Measurements from ENCODE around the gene ARHGEF5. TPM values are rescaled to one million over a fixed set of nuclear protein-coding genes. Genes with fewer than 3 reads are reported as not detected.
A peak's percentile ranks its signal among the peaks of the same experiment; 100 is the strongest.

Gene ARHGEF5
- total RNA-seq, 1 experiment from 2014 or later = 48.2 TPM

GRCh38 chr7:144403649-144404061 lies 48.5 kb downstream of the ARHGEF5 start, which contains the start of gene NOBOX:
Gene NOBOX, minus strand, starts transcription at chr7:144403693.
- no TSS peak for BruUV-seq (replicated peaks)
- ChIA-PET CTCF (interaction anchor here (2.4 to 4.0 kb wide), 2 partner anchors 11 to 34 kb away, joined by 17 to 30 read pairs; no protein-coding TSS in a partner anchor), POLR2A (no interaction called here)
- no peak for DNase-seq (ENCODE audit: unreplicated experiment)
- Mint-ChIP-seq H3K36me3 (ENCODE audit: insufficient read depth, unreplicated experiment) (no peaks in the 10 kb centered on the region), H3K27ac (ENCODE audit: low read depth, unreplicated experiment) (no peak within 1 kb of the TSS), H3K4me1 (ENCODE audit: insufficient read depth, unreplicated experiment) (peaks cover 21% of the 10 kb centered on the region), H3K27me3 (ENCODE audit: insufficient read depth, unreplicated experiment) (no peaks in the 10 kb centered on the region), H3K9me3 (ENCODE audit: unreplicated experiment) (no peaks in the 10 kb centered on the region), H3K4me3 (ENCODE audit: unreplicated experiment) (no peak within 1 kb of the TSS)
- intact Hi-C loops (cut with micrococcal nuclease) = no loop called here
- TF ChIP-seq CTCF (IDR thresholded peaks at IDR 0.05; ENCODE audit: unreplicated experiment) = no peak

- Mint-ChIP-seq H3K27ac (ENCODE audit: low read depth, unreplicated experiment) (no peak overlapping the region), H3K27me3 (ENCODE audit: insufficient read depth, unreplicated experiment) (no peaks in the 10 kb centered on the region), H3K36me3 (ENCODE audit: insufficient read depth, unreplicated experiment) (no peaks in the 10 kb centered on the region), H3K9me3 (ENCODE audit: unreplicated experiment) (no peaks in the 10 kb centered on the region), H3K4me3 (ENCODE audit: unreplicated experiment) (no peak overlapping the region), H3K4me1 (ENCODE audit: insufficient read depth, unreplicated experiment) (peaks cover 23% of the 10 kb centered on the region)
- DNase-seq (ENCODE audit: unreplicated experiment) = no peak
- TF ChIP-seq CTCF (IDR thresholded peaks at IDR 0.05; ENCODE audit: unreplicated experiment) = no peak
- ChIA-PET POLR2A (interaction anchor here (0.8 to 0.9 kb wide), 2 partner anchors 10 to 11 kb away, joined by 3 to 5 read pairs; no protein-coding TSS in a partner anchor), CTCF (interaction anchor here (0.6 to 4.0 kb wide), 3 partner anchors 13 to 35 kb away, joined by 3 to 30 read pairs (median 10); no protein-coding TSS in a partner anchor)
- intact Hi-C loops (cut with micrococcal nuclease) = no loop called here
- BruUV-seq (replicated peaks) = no TSS peak
These were observed 49.7 kb downstream of the ARHGEF5 start for GRCh38 chr7:144404946-144405345.

DNA sequence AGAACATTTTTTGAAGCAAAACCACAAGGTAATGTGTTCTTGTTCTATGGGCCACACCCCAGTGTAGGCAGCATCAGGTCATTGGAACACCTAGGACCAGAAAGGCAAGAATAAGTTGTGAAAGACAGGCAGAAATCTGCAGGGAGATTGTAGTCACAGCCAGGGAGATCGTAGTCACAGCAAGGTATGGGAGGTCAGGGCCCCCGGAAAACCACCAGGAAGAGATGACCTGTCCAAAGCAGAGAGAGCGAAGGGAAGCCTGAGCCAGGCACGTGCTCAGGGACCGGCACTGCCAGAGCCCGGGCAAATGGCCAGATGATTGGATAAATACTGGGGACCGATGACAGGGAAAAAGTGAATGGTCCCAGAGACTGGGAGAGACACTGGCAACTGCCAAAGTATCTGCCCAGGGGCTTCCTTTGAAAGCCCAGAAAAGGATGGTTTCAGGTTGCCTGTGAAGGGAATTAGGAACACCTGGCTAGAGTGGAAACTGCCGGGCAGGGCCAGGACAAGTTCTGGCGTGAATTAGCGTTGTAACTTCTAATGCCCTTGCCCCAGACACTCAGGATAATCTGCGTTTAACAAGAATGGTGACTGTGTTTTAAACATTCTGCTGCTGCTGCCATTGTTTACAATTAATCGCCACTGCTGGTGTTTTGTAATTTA lies 52.2 kb downstream of the ARHGEF5 start:
- no peaks in the 10 kb centered on the region for H3K9me3 Mint-ChIP-seq (ENCODE audit: unreplicated experiment)
- H3K4me3 Mint-ChIP-seq (ENCODE audit: unreplicated experiment) = peak overlapping the region; percentile 49
- BruUV-seq (replicated peaks) = no TSS peak
- no peaks in the 10 kb centered on the region for H3K27me3 Mint-ChIP-seq (ENCODE audit: insufficient read depth, unreplicated experiment)
- DNase-seq (ENCODE audit: unreplicated experiment) = peak; percentile 81
- no peaks in the 10 kb centered on the region for H3K36me3 Mint-ChIP-seq (ENCODE audit: insufficient read depth, unreplicated experiment)
- intact Hi-C loops (cut with micrococcal nuclease) = no loop called here
- TF ChIP-seq CTCF (IDR thresholded peaks at IDR 0.05; ENCODE audit: unreplicated experiment) = no peak
- ChIA-PET POLR2A (interaction anchor here (0.7 kb wide), 1 partner anchor 405 kb away, joined by 3 read pairs; no protein-coding TSS in a partner anchor), CTCF (interaction anchor here (0.7 to 4.0 kb wide), 3 partner anchors 15 to 260 kb away, joined by 4 to 30 read pairs (median 10); no protein-coding TSS in a partner anchor)
- H3K4me1 Mint-ChIP-seq (ENCODE audit: insufficient read depth, unreplicated experiment) = peaks cover 23% of the 10 kb centered on the region
- peak overlapping the region; percentile 80 for H3K27ac Mint-ChIP-seq (ENCODE audit: low read depth, unreplicated experiment)

GRCh38 chr7:144408121-144408520 lies 52.9 kb downstream of the ARHGEF5 start:
- ChIA-PET CTCF (interaction anchor here (0.7 kb wide), 1 partner anchor 259 kb away, joined by 4 read pairs; no protein-coding TSS in a partner anchor), POLR2A (interaction anchor here (0.6 to 0.7 kb wide), 2 partner anchors 28 to 404 kb away, joined by 3 read pairs; no protein-coding TSS in a partner anchor)
- intact Hi-C loops (cut with micrococcal nuclease) = loop anchor here (1.0 kb wide), 1 partner anchor 29 kb away; no protein-coding TSS in a partner anchor
- H3K27me3 Mint-ChIP-seq (ENCODE audit: insufficient read depth, unreplicated experiment) = no peaks in the 10 kb centered on the region
- no peaks in the 10 kb centered on the region for H3K36me3 Mint-ChIP-seq (ENCODE audit: insufficient read depth, unreplicated experiment)
- BruUV-seq (replicated peaks) = no TSS peak
- peak overlapping the region; percentile 45 for H3K4me3 Mint-ChIP-seq (ENCODE audit: unreplicated experiment)
- no peak for TF ChIP-seq CTCF (IDR thresholded peaks at IDR 0.05; ENCODE audit: unreplicated experiment)
- peaks cover 23% of the 10 kb centered on the region for H3K4me1 Mint-ChIP-seq (ENCODE audit: insufficient read depth, unreplicated experiment)
- H3K27ac Mint-ChIP-seq (ENCODE audit: low read depth, unreplicated experiment) = peak overlapping the region; percentile 80
- DNase-seq (ENCODE audit: unreplicated experiment) = peak; percentile 62
- H3K9me3 Mint-ChIP-seq (ENCODE audit: unreplicated experiment) = no peaks in the 10 kb centered on the region
